ENCODE measurements around the gene LTBP3. TPM values are rescaled to one million over a fixed set of nuclear protein-coding genes. Genes with fewer than 3 reads are reported as not detected.

LTBP3 gene
- 132 TPM for total RNA-seq
- 10 to 100 TPM in 2 of 4 donors, 1 to 10 TPM in 2; 9.2 to 15.0 (median 11.9) TPM for polyA plus RNA-seq

DNA sequence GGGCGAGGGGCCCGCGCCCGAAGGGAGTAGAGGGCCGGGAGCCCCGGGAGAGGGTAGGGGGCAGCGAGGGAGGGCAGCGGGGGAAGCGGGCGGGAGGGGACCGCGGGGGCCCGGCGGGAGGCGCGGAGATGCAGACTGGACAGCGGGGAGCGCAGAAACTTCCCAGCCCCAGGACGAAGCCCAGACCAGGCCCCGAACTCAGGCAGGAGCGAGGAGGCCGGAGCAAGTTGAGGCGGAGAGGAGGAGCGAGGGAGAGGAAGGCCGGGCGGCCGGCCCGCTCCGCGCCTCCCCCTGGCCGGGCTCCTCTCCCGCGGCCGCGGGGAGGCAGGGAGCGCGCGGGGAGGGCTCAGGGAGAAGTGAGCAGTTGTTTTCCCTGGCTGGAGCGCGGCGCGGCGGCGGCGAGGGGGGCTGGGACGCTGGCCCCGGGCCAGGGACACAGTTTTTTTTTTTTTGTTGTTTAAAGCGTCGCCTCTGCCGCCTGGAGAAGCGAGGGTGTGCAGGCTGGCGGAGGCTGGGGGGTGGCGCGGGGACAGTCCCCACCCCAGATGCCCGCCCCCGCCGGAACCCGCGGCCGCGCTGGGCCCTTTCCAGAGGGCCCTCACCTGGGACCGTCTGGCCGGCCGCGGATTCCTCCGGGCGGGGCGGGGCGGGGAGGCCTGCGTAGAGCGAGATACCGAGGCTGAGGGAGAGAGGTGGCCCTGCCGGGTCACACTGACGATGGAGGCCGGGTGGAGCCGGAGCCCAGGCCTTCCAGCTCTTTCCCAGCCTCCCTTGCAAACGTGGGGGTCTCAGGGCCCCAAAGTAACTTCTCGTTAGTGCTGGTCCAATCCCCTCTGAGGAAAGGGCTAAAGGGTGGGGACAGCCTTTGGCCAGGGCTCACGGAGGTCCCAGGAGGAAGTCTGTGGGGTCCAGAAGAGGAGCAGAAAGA is at the start of gene LTBP3:
TSS of gene LTBP3 (minus strand) at position 358 of the 928 bp plus-strand sequence. CDS start 400 bp downstream, outside the sequence.
- H3K36me3 Mint-ChIP-seq = no peaks in the 10 kb centered on the region
- peak in 2 of 3 donors; percentile 43 to 49 for DNase-seq
- Histone ChIP-seq H3K4me1 (ENCODE audit: control insufficient read depth, insufficient read depth, low read length, poor library complexity, severe bottlenecking) (peaks cover 50% of the 10 kb centered on the region), H3K36me3 (ENCODE audit: control insufficient read depth, insufficient read depth, low read length) (no peaks in the 10 kb centered on the region), H3K9me3 (ENCODE audit: control insufficient read depth in 2 of 2, low read length in 2 of 2) (no peaks in the 10 kb centered on the region), H3K4me3 (ENCODE audit: low read depth, low read length) (peak within 1 kb of the TSS; percentile 62), H3K27ac (ENCODE audit: insufficient read depth, low read length, poor library complexity, severe bottlenecking) (peak within 1 kb of the TSS; percentile 79), H3K27me3 (ENCODE audit: control insufficient read depth, insufficient read depth, low read length) (no peaks in the 10 kb centered on the region)
- ATAC-seq (ENCODE audit: low read depth in 2 of 2) = peak; percentile 17 to 38
- peaks cover 0 to 59% (median 37%) of the 10 kb centered on the region in 4 donors for H3K4me1 Mint-ChIP-seq
- peak within 1 kb of the TSS; percentile 94 to 97 (median 94) for H3K27ac Mint-ChIP-seq
- H3K4me3 Mint-ChIP-seq = peak within 1 kb of the TSS; percentile 89 to 93 (median 92)
- no peaks in the 10 kb centered on the region for H3K27me3 Mint-ChIP-seq
- peaks cover 0 to 2% (median 0%) of the 10 kb centered on the region in 7 donors for H3K9me3 Mint-ChIP-seq

GRCh38 chr11:65606876-65607613 is 48.9 kb upstream of the LTBP3 start:
- H3K4me1 ChIP-seq (ENCODE audit: control insufficient read depth, insufficient read depth, low read length, poor library complexity, severe bottlenecking) = peaks cover 18% of the 10 kb centered on the region
- Mint-ChIP-seq H3K4me1 (peaks cover 0 to 36% (median 21%) of the 10 kb centered on the region in 4 donors), H3K4me3 (no peak overlapping the region), H3K27ac (peak overlapping the region in 1 of 3 donors; percentile 42), H3K27me3 (no peaks in the 10 kb centered on the region), H3K9me3 (no peaks in the 10 kb centered on the region), H3K36me3 (peaks cover 9% of the 10 kb centered on the region)
- DNase-seq (no peak), ATAC-seq (ENCODE audit: low read depth in 2 of 2) (no peak)
- peaks cover 51% of the 10 kb centered on the region for H3K36me3 ChIP-seq (ENCODE audit: control insufficient read depth, insufficient read depth, low read length)
- no peak overlapping the region for H3K27ac ChIP-seq (ENCODE audit: insufficient read depth, low read length, poor library complexity, severe bottlenecking)
- H3K4me3 ChIP-seq (ENCODE audit: low read depth, low read length) = no peak overlapping the region
- H3K27me3 ChIP-seq (ENCODE audit: control insufficient read depth, insufficient read depth, low read length) = no peaks in the 10 kb centered on the region
- no peaks in the 10 kb centered on the region for H3K9me3 ChIP-seq (ENCODE audit: control insufficient read depth in 2 of 2, low read length in 2 of 2)

GRCh38 chr11:65604258-65604657 is 46.1 kb upstream of the LTBP3 start:
- Mint-ChIP-seq H3K9me3 (no peaks in the 10 kb centered on the region), H3K27ac (peak overlapping the region in 1 of 3 donors; percentile 67), H3K4me1 (peaks cover 0 to 8% (median 5%) of the 10 kb centered on the region in 4 donors), H3K27me3 (no peaks in the 10 kb centered on the region), H3K4me3 (no peak overlapping the region), H3K36me3 (peaks cover 9% of the 10 kb centered on the region)
- Histone ChIP-seq H3K4me3 (ENCODE audit: low read depth, low read length) (no peak overlapping the region), H3K9me3 (ENCODE audit: control insufficient read depth in 2 of 2, low read length in 2 of 2) (no peaks in the 10 kb centered on the region), H3K27ac (ENCODE audit: insufficient read depth, low read length, poor library complexity, severe bottlenecking) (no peak overlapping the region), H3K27me3 (ENCODE audit: control insufficient read depth, insufficient read depth, low read length) (no peaks in the 10 kb centered on the region), H3K4me1 (ENCODE audit: control insufficient read depth, insufficient read depth, low read length, poor library complexity, severe bottlenecking) (no peaks in the 10 kb centered on the region), H3K36me3 (ENCODE audit: control insufficient read depth, insufficient read depth, low read length) (peaks cover 46% of the 10 kb centered on the region)
- no peak for ATAC-seq (ENCODE audit: low read depth in 2 of 2)
- no peak for DNase-seq

- no peak overlapping the region for H3K27ac ChIP-seq (ENCODE audit: insufficient read depth, low read length, poor library complexity, severe bottlenecking)
- DNase-seq = no peak
- no peak for ATAC-seq (ENCODE audit: low read depth in 2 of 2)
- H3K36me3 Mint-ChIP-seq = peaks cover 8% of the 10 kb centered on the region
- peaks cover 9% of the 10 kb centered on the region for H3K4me1 ChIP-seq (ENCODE audit: control insufficient read depth, insufficient read depth, low read length, poor library complexity, severe bottlenecking)
- no peak overlapping the region for H3K4me3 Mint-ChIP-seq
- H3K27ac Mint-ChIP-seq = peak overlapping the region in 1 of 3 donors; percentile 67
- H3K27me3 Mint-ChIP-seq = no peaks in the 10 kb centered on the region
- peaks cover 0 to 13% (median 4%) of the 10 kb centered on the region in 4 donors for H3K4me1 Mint-ChIP-seq
- no peaks in the 10 kb centered on the region for H3K9me3 Mint-ChIP-seq
- no peak overlapping the region for H3K4me3 ChIP-seq (ENCODE audit: low read depth, low read length)
- peaks cover 24% of the 10 kb centered on the region for H3K36me3 ChIP-seq (ENCODE audit: control insufficient read depth, insufficient read depth, low read length)
- H3K9me3 ChIP-seq (ENCODE audit: control insufficient read depth in 2 of 2, low read length in 2 of 2) = no peaks in the 10 kb centered on the region
- H3K27me3 ChIP-seq (ENCODE audit: control insufficient read depth, insufficient read depth, low read length) = no peaks in the 10 kb centered on the region
Observed at GRCh38 chr11:65599955-65600246, 41.7 kb upstream of the LTBP3 start.

DNA sequence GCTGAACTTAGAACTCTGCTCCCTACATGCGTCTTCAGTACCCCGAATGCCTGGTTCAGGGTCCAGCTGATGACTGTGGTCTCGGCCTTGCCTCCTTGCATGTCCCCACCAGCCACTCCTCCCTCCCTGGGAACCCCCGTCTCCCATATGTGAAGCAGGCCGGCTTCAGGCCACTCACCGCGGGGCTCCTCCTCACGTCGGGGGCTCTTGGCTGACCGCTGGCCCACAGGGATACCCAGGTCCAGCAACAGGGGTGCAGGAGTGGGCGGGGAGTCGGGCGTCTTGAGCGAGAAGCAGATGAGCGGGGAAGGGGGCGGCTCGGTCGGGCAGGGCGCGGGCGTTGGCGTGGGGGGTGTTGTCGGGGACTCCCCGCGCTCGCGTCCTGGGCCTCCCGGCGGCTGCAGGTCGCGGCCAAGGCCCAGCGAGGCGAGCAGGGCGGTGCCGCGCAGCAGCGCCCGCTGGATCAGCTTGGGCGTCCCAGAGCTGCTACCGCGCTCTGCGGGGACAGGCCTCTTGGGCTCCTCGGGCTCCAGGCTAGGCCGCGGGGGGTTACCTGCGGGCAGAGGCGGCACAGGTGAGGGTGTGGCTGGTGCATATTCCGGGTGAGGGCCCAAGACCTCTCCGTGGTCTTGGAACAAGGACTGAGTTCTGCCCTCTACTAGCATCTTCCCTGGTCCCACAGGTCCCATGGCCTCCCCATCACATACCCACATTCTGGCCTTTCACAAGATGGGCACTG is 41.2 kb upstream of the LTBP3 start:
- Histone ChIP-seq H3K4me1 (ENCODE audit: control insufficient read depth, insufficient read depth, low read length, poor library complexity, severe bottlenecking) (peaks cover 10% of the 10 kb centered on the region), H3K4me3 (ENCODE audit: low read depth, low read length) (no peak overlapping the region), H3K36me3 (ENCODE audit: control insufficient read depth, insufficient read depth, low read length) (peaks cover 20% of the 10 kb centered on the region), H3K9me3 (ENCODE audit: control insufficient read depth in 2 of 2, low read length in 2 of 2) (no peaks in the 10 kb centered on the region), H3K27me3 (ENCODE audit: control insufficient read depth, insufficient read depth, low read length) (no peaks in the 10 kb centered on the region), H3K27ac (ENCODE audit: insufficient read depth, low read length, poor library complexity, severe bottlenecking) (no peak overlapping the region)
- no peak for ATAC-seq (ENCODE audit: low read depth in 2 of 2)
- no peak for DNase-seq
- H3K9me3 Mint-ChIP-seq = no peaks in the 10 kb centered on the region
- no peak overlapping the region for H3K4me3 Mint-ChIP-seq
- H3K4me1 Mint-ChIP-seq = peaks cover 0 to 17% (median 6%) of the 10 kb centered on the region in 4 donors
- H3K36me3 Mint-ChIP-seq = peaks cover 8% of the 10 kb centered on the region
- H3K27me3 Mint-ChIP-seq = no peaks in the 10 kb centered on the region
- peak overlapping the region in 2 of 3 donors; percentile 46 to 85 for H3K27ac Mint-ChIP-seq

DNA sequence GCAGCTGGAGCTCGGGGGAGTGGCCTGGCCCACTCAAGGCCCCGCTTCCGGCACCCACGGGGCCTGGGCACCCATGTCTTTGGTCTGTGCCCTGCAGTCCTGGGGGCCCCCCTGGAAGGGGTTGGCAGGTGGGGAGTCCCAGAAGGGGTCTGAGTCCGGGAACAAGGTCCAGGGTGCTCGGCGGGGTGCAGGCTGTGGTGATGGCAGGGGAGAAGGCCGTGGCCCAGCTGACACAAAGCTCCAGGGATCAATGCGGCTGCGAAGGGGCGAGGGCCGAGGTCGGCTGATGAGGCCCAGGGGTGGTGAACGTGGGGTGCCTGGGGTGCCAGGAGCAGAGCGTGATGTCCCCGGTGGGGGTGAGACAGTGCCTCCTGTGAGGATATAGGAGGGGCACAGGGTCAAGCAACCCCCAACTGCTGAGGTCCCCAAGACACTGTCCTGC is 40.1 kb upstream of the LTBP3 start:
- DNase-seq (no peak), ATAC-seq (ENCODE audit: low read depth in 2 of 2) (no peak)
- H3K27ac Mint-ChIP-seq = no peak overlapping the region
- no peak overlapping the region for H3K4me3 ChIP-seq (ENCODE audit: low read depth, low read length)
- H3K36me3 ChIP-seq (ENCODE audit: control insufficient read depth, insufficient read depth, low read length) = peaks cover 9% of the 10 kb centered on the region
- H3K4me3 Mint-ChIP-seq = no peak overlapping the region
- H3K27me3 Mint-ChIP-seq = no peaks in the 10 kb centered on the region
- no peaks in the 10 kb centered on the region for H3K9me3 Mint-ChIP-seq
- peaks cover 0 to 23% (median 6%) of the 10 kb centered on the region in 4 donors for H3K4me1 Mint-ChIP-seq
- peaks cover 10% of the 10 kb centered on the region for H3K4me1 ChIP-seq (ENCODE audit: control insufficient read depth, insufficient read depth, low read length, poor library complexity, severe bottlenecking)
- H3K36me3 Mint-ChIP-seq = peaks cover 3% of the 10 kb centered on the region
- no peaks in the 10 kb centered on the region for H3K9me3 ChIP-seq (ENCODE audit: control insufficient read depth in 2 of 2, low read length in 2 of 2)
- H3K27me3 ChIP-seq (ENCODE audit: control insufficient read depth, insufficient read depth, low read length) = no peaks in the 10 kb centered on the region
- no peak overlapping the region for H3K27ac ChIP-seq (ENCODE audit: insufficient read depth, low read length, poor library complexity, severe bottlenecking)

DNA sequence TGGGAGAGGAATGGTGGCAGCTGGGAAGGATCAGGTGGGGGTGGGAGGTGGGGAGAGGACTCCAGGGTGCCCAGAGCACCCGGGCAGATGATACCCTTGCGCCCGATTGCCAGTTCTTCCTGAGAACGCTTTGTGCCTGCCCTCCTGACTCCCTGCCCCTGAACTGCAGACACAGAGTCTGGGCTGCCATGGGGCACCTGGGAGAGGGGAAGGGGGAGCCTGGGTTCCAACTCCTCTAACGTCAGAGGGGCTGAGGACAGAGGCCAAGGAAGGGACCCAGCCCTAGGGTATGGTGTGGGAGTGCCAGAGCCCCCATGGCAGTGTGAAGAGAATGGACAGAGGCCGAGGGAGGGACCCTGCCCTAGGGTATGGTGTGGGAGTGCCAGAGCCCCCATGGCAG is 38.4 kb upstream of the LTBP3 start:
- Histone ChIP-seq H3K9me3 (ENCODE audit: control insufficient read depth in 2 of 2, low read length in 2 of 2) (no peaks in the 10 kb centered on the region), H3K4me3 (ENCODE audit: low read depth, low read length) (no peak overlapping the region), H3K27ac (ENCODE audit: insufficient read depth, low read length, poor library complexity, severe bottlenecking) (no peak overlapping the region), H3K4me1 (ENCODE audit: control insufficient read depth, insufficient read depth, low read length, poor library complexity, severe bottlenecking) (peaks cover 10% of the 10 kb centered on the region), H3K27me3 (ENCODE audit: control insufficient read depth, insufficient read depth, low read length) (no peaks in the 10 kb centered on the region), H3K36me3 (ENCODE audit: control insufficient read depth, insufficient read depth, low read length) (peaks cover 10% of the 10 kb centered on the region)
- no peak overlapping the region for H3K27ac Mint-ChIP-seq
- DNase-seq (no peak), ATAC-seq (ENCODE audit: low read depth in 2 of 2) (no peak)
- H3K36me3 Mint-ChIP-seq = peaks cover 3% of the 10 kb centered on the region
- no peaks in the 10 kb centered on the region for H3K27me3 Mint-ChIP-seq
- H3K4me1 Mint-ChIP-seq = peaks cover 0 to 23% (median 6%) of the 10 kb centered on the region in 4 donors
- H3K4me3 Mint-ChIP-seq = no peak overlapping the region
- no peaks in the 10 kb centered on the region for H3K9me3 Mint-ChIP-seq
